Stimulated activated naive CD8-positive, alpha-beta T cell treated with anti-CD3 and anti-CD28 coated beads, Interleukin-15, Interleukin-2, amounts not matched to agents 100 U/mL and 50 U/mL, for 24 hours (primary cell): ENCODE results near the gene LCE1E.
A peak's percentile ranks its signal among the peaks of the same experiment; 100 is the strongest.

Experiments used
- ATAC-seq: fragments of 150-1000 bp; cut with Tn5 transposase; one replicate; pipeline ENCODE4 v1.10.0; 2021
- DNase-seq: peaks from one replicate; pipeline ENCODE4 v3.0.0; 2021

The LCE1E gene, protein sequence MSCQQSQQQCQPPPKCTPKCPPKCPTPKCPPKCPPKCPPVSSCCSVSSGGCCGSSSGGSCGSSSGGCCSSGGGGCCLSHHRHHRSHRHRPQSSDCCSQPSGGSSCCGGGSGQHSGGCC

DNA sequence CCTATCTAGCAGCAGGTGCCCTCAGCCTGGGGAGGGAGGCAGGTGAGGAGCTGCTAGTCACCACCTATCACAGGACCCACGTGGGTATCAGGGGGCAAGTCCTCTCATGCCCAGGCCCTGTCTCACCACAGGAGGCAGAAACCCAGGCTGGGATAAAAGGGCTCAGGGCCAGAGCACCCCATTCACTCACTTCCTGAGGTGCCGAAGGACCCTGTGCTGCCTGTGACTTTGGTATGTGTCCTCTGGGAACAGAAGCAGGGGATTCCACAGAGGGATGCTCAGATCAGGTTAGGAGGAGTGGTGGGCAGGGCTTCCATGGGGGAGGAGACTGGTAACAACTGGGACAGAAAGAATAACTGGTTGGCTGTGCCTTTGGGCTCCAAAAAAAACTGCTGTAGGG, at the start of gene LCE1E:
TSS of gene LCE1E (plus strand) at position 181 of the 400 bp plus-strand sequence. CDS start 1,043 bp downstream, outside the sequence.
- ATAC-seq = no peak
- DNase-seq = no peak

DNA sequence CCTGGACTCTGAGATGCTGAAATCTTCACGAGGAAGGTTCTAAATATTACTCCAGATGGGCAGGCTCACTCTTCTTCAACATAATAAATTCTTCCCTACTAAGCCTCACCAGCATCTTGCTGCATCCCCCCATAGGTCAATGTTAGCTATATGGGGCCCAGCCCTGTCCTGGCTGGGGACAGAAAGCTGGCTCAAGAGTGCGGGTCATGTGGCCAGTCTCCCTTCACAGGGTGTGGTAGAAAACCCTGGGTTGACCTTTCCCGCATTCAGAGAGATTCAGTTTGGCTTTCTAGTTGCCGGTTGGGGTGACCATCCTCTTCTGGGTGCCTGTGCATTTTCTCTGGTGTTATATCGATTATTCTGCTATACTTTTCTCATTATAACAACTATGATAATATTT, 48.1 kb upstream of the LCE1E start:
- ATAC-seq (no peak), DNase-seq (no peak)

DNA sequence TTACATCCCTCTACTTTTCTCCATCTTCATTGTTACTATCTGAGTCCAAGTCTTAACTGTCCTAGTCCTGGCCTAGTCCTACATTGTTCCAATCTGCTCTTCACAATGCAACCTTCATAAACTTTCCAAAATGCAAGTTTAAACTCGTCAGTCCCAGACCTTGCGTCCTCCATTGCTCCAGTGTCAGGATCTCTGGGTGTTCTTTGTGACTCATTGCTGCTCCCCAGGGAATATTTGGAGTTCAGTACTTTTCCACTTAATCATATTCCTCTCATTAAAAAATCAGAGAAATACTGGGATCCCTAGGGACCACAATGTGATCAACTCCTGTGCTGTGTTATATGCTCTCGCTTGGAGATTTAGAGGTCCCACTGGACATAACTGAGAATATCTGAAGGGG, 46.2 kb upstream of the LCE1E start:
- DNase-seq = no peak
- no peak for ATAC-seq

DNA sequence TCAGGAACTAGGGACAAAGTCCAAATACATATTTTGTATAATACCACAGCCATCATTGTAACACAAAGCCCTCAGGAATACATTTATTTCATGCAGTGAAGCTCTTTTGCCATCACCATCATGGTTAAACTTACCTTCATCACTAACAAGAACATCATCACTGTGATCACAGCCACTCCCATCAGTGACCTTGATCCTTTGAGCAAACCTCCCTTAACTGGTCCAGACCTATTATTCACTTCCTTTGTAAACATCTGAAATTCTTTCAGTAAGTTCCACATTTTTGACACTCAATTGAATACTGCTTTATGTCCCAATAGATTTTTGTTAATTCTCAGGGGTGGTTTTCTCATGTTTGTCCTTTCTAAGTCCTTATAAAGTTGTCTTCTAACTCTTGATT, 44.4 kb upstream of the LCE1E start:
- DNase-seq (no peak), ATAC-seq (no peak)

DNA sequence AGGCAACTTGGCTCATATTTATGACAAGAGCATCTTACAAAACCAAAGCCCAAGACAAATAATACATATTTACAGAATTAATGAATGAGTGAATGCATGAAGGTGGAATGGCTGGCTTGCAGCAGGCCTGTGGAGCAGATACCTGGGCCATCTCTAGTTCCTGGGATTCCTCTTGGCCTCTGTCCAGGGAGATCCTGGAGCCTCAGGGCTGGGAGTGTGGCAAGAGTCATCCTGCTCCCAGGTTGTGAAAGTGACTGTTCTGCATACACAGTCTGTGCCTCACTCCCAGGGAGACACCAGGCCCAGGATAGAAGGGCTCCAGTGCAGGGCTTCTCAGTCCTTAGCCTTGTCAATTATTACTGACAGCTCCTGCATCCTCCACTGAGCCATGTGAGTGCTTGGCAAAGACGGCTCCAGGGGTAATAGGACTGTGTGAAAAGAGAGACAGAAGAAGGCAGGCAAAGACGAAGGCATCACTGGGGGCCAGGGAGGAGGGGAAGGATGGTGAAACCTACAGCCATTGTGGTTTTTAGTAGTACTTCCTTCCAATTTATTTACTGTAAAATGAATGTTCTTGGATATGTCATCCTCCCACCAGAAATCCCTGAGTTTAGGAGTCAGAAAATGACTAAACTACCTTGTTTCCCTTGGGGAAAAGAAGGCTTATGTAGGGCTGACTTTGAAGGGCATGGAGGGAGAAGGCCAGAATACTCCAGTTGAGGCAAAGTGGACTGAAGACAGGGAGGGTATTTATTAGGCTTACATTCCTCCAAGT, 42.5 kb upstream of the LCE1E start:
- DNase-seq (no peak), ATAC-seq (no peak)

DNA sequence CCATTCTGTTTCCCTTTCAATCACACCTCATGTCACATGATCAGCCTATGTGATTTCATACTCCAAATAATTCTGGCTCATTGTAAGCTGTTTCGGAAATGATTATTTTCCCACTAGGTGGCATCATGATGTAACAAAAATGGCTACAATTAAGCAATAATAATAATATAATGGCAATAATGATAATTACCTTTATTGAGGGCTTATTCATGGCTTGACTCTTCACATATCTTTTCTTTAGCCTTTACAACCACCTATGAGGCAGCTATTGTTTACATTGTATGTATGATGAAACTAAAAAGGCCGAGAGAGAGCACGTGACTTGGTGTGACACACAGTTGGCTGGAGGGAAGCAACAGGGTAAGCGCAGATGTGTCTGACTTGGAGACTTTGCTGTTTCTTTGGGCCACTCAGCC, 40.8 kb upstream of the LCE1E start:
- no peak for ATAC-seq
- no peak for DNase-seq

DNA sequence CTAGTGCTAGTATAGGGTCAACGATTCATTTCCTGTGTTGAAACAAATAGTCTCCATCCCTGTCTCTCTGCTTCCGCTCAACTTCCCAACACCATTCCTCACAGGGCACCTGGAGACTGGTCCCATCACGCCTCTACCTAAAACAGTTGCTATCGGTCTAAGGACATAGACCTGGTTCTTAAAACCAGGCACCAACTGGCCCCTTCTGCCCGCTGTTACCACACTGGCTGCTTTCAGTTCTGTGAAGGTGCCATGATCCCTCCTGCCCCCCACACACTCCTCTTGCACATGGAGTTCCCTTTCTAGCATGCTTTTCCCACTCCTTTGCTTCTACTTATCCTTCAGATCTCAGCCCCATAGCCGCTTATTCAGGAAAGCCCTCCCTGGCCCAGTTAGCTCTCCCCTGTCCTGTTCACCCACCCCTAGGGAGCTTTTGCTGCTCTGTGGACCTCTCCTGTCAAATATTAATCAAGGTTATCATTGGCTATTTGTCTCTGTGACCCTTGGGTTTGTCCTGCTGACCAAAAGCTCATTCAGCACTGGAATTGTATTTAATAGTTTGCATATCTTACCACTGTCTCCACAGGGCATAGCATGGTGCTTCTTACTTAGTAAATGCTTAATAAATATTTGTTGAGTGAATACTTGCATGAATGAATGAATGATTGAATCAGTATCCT, 40.2 kb upstream of the LCE1E start:
- DNase-seq = no peak
- no peak for ATAC-seq

DNA sequence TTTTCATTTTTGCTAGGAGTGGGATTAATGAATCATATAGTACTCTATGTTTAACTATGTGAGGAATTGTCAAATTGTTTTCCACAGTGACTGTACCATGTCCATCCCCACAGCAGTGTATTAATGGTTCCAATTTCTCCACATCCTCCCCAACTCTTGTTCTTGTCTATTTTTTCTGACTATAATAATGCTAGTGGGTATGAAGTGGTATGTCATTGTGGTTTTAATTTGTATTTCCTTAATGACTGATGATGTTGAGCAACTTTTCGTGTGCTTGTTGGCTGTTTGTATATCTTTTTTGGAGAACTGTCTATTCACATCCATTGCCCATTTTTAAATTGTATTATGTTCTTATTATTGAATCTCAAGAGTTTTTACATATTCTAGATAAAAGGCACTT, 38.2 kb upstream of the LCE1E start:
- DNase-seq = no peak

DNA sequence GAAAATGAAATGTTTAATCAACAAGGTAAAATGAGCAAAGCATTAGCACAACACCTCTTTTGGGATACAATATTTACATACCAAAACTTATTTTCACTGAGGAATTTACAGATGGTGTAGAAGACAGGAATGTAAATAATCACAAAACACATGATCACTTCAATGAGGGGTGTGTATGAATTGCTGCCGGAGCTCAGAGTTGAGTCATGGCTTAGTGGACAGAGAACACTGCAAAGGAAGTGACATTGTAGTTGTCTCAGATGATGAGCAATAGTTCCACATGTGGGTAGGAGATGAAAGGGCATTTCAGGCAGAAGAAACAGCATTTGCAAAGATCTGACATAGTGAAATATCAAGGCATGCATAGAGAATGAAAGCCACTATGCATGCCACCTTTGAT, 33.8 kb upstream of the LCE1E start:
- no peak for DNase-seq
- ATAC-seq = peak; percentile 61

More for the DNA sequence above, 38.2 kb upstream of the LCE1E start:
- no peak for ATAC-seq

DNA sequence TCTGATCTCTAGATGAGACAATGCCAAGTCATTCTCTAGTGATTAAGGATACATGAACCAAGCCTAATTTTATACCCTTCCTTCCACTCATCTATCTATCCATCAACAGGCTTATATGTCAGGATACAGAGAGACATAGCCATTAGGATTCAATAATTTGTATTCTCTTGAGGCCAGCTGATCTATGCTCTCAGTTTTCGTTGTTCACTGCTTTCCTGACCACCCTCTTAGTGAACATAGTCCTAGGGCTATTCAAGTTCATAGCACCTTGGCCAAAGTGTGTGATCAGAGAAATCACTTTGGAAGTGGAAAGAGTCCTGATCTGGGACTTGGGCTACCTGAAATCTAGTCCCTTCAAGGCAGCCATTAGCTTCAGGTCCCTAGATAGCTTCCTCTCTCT, 32.5 kb upstream of the LCE1E start:
- DNase-seq = no peak
- ATAC-seq = no peak

DNA sequence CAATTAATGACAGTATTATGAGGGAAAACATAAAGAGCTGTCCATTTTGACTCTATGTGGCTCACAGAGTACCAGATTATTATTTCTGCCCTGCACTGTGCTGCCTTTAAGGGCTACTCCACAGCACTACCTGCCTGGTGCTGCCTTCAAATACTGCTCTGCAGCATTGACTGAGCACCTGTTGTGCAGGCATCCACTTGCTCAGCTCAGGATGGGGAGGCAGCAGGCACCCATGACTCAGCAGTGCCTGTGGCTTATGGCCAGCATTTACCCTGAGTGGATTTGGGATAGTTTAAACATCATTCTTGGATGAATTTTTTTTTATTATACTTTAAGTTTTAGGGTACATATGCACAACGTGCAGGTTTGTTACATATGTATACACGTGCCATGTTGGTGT, 29.2 kb upstream of the LCE1E start:
- DNase-seq (no peak), ATAC-seq (no peak)

DNA sequence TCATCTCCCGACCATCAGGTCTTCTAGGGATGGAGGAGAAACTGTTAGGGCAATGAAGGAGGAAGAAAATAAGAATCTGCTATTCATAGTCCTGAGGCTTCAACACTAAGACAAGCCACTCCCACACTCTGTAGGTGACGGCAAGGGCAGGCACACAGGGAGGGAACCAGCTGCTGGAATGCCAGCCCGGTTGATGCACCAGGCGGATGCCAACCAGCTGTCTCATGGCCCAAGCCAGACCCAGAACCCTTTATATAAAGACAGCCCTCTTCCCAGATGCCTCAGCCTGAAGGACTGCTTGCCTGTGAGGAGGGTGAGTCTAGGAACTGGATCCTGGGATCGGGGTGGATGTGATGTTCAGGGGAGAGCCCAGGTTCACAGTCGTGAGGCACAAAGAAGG, 28.3 kb upstream of the LCE1E start, which contains the start of gene KPRP:
TSS of gene KPRP (plus strand) at position 279 of the 400 bp plus-strand sequence. CDS start 1,564 bp downstream, outside the sequence.
- no peak for DNase-seq
- ATAC-seq = no peak

DNA sequence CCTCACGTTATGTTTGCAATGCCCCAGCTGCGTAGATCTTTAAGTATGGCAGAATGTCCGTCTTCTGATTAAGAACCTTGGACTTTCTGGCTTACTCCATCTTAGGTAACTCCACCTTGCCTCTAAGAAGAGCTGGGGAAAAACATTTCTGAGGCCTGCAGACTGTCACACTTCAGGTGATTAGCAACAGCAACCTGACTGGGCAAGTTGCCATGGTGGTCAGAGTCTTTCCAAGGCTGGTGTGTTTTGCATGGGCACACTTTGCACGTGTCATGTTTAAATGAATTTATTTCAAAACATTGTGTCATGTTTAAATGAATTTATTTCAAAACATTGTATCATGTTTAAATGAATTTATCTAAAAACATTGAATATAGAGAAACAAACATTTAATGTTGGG, 27.4 kb upstream of the LCE1E start:
- DNase-seq (no peak), ATAC-seq (no peak)

DNA sequence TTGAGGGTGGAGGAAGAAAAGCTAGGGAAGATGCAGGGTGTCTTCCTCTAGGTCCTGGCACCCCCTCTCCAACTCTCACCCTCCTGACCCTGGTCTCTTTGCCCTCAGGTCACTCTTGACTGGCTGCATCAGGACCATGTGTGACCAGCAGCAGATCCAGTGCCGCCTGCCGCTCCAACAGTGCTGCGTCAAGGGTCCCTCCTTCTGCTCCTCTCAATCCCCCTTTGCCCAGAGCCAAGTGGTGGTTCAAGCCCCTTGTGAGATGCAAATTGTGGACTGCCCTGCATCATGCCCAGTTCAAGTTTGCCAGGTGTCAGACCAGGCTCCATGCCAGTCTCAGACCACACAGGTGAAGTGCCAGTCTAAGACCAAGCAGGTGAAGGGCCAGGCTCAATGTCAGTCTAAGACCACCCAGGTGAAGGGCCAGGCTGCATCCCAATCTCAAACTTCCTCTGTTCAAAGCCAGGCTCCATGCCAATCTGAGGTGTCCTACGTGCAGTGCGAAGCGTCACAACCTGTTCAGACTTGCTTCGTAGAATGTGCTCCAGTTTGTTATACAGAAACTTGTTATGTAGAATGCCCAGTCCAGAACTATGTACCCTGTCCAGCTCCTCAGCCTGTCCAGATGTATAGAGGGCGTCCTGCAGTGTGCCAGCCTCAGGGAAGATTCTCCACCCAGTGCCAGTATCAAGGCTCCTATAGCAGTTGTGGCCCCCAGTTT, 26.4 kb upstream of the LCE1E start:
- no peak for DNase-seq
- no peak for ATAC-seq

DNA sequence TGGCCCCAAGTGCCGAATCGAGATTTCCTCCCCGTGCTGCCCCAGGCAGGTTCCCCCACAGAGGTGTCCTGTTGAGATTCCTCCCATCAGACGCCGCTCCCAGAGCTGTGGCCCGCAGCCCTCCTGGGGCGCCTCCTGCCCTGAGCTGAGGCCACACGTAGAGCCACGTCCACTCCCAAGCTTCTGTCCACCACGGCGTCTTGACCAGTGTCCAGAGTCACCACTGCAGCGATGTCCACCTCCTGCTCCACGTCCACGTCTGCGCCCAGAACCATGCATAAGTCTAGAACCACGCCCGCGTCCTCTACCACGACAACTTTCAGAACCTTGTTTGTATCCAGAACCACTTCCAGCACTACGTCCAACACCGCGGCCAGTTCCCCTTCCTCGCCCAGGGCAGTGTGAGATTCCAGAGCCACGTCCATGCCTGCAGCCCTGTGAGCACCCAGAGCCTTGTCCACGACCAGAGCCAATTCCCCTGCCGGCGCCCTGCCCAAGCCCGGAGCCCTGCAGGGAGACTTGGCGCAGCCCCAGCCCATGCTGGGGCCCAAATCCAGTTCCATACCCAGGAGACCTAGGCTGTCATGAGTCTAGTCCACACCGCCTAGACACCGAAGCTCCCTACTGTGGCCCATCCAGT, 25.4 kb upstream of the LCE1E start:
- DNase-seq (no peak), ATAC-seq (no peak)

DNA sequence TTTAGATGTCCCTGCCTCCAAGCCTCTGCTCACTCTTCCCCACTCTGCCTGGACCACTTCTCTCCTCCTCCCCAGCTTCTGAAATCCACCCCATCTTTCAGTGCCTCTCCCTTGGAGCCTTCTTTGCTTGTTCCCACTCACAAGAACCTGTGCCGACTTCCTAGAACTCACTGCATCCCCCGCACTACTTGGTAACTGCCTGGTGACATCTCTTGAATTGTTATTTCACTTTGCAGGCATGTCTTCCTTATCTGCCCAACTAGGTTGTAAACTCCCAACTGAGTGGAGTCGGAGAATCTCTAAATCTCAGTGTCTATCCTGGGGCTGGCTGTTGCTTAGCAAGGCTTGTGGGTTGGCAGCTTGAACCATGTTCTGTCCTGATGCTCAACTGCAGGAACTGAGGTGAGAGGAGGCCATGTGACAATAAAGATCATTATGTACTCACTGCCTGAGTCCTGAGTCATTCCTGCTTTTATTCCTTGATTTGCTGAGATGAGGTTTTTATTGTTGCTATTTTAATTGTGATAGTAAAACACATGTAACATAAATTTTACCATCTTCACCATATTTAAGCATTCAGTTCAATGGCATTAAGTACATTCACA, 24.3 kb upstream of the LCE1E start:
- DNase-seq = no peak
- no peak for ATAC-seq

DNA sequence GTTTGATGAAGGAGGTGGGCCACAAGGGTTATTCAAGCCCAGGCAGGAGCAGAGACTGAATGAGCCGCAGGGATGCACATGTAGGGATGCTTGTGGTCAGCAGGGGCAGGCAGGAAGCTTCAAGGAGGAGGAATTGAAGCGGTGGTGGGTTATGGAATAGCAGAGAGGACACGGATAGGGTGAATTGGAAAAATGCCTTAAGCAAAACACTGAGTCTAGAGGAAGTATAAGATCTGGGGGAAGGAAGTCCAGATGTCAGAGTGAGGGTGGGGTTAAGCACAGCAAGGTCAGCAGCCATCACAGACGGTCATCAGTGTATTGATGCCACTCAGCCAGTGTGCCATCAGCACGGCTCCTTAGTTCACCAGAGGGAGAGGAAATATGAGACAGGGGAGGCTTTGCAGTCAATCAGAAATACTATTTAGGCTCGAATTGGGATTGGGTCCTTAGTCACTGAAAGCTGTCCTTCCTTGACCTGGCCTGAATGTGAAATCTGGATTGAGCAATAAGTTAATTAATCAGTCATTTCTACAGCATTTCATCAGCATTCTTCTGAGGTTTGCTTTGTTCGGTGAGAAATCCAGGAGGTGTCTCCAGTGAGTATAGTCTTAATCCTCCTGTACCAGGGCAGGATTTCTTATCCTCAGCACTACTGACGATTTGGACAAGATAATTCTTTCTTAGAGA, 17.1 kb upstream of the LCE1E start:
- no peak for ATAC-seq

DNA sequence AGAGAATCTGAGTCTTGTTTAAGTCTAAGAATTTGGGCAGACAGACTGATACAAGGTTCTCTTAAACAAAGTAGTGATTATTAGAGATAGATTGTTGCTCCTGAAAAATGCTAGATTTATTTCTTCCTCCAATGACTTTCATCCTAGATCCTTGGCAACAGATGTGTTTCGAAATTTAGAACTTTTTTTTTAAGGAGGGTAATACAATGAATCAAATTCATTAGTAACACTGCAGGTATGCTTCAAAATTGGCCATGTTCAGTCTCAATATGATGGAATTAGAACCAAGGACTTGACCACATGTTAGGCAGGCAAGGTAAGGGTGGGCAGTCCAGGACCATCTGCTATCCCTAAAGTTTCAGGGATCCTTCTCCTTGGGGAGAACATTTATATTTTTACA, 15.6 kb upstream of the LCE1E start:
- DNase-seq = no peak
- no peak for ATAC-seq

More for the DNA sequence above, 17.1 kb upstream of the LCE1E start:
- DNase-seq = no peak

DNA sequence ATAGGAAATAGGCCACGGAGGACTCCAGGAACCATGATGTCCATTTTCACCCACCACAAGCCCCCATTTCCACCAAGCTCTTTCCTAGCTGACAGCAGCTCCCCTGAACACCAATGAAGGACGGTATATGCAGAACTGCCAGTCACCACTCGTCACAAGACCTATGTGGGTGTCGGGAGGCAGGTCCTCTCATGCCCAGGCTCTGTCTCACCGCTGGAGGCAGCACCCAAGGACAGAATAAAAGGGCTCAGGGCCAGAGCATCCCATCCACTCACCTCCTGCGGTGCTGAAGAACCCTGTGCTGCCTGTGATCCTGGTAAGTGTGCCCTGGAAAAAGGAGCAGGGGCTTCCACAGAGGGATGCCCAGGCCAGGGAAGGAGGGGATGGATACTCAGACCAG, 11.2 kb upstream of the LCE1E start, which contains the start of gene LCE1F:
TSS of gene LCE1F (plus strand) at position 266 of the 400 bp plus-strand sequence. CDS start 1,232 bp downstream, outside the sequence.
- no peak for DNase-seq
- ATAC-seq = no peak

DNA sequence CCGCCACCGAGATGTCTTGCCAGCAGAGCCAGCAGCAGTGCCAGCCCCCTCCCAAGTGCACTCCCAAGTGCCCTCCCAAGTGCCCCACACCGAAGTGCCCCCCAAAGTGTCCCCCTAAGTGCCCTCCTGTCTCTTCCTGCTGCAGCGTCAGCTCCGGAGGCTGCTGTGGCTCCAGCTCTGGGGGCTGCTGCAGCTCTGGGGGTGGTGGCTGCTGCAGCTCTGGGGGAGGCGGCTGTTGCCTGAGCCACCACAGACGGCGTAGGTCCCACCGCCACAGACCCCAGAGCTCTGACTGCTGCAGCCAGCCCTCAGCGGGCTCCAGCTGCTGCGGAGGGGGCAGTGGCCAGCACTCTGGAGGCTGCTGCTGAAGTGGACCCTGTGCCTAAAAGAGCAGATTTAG, 9.7 kb upstream of the LCE1E start:
- DNase-seq = no peak
- ATAC-seq = no peak

DNA sequence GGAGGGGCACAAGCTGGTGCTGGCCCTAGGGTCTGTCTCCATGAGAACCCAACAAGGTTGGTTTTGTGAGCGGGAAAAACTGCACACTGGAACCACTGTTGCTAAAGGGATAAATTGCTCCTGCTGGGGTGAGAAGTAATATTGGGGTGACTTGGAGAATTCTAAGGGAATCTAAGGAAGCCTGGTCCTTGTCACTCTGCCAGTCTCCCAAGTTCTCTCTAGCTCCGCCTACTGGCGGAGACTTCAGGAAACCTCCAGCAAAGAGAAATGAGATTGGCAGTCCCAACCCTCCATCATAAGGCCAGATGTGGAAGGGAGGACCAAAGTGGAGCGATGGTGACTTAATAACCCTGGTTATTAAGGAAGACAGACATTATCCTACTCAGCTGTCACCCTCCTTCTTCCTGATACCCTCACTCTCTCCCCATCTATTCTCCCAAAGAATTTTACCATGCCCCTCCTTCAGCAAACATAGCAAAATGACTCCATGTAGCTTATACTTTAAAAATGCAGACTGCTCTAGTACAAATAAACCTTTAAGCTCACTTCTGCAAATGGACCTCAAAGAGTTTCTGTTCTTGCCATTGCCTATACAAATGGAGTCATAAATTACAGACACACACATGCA, 8.4 kb upstream of the LCE1E start:
- DNase-seq (no peak), ATAC-seq (no peak)
